PC-3 (cell line): ENCODE data around the gene TRIM56.
"Not testable (repeated sequence)": the region's sequence is repeated elsewhere in the genome, so short reads cannot be mapped to it uniquely, and the experiment has no call there.

Experiments used
- EZH2 ChIP-seq: fragments of 300-600 bp; sonication (generic); IDR thresholded peaks from one replicate; pipeline ENCODE4 v1.6.1; 2017; ENCODE audit warnings: antibody characterized with exemption, mild to moderate bottlenecking, low read length; ENCODE audit not compliant: unreplicated experiment
- EZH2phosphoT487 ChIP-seq: fragments of 300-600 bp; sonication (generic); IDR thresholded peaks from 2 replicates; pipeline ENCODE4 v1.6.1; 2018; ENCODE audit warnings: mild to moderate bottlenecking, antibody characterized with exemption, low read length, borderline replicate concordance
- TF ChIP-seq, protein P1 (sequence below): fragments of 300-600 bp; sonication (generic); conservative IDR thresholded peaks from 2 replicates; pipeline ENCODE4 v1.5.1; 2017; ENCODE audit warnings: antibody characterized with exemption, low read depth, mild to moderate bottlenecking, low read length

DNA sequence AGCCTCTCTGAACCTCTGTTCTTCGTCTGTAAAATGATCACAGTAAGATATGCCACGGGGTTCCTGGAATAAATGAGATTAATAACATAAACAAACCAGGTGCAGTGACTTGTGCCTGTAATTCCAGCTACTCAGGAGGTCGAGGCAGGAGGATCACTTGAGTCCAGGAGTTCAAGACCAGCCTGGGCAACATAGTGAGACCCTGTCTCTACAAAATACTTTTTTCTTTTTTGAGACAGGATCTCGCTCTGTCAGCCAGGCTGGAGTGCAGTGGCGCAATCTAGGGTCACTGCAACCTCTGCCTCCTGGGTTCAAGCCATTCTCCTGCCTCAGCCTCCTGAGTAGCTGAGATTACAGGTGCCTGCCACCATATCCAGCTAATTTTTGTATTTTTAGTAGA lies 20.0 kb downstream of the TRIM56 start:
- TF ChIP-seq, protein P1, sequence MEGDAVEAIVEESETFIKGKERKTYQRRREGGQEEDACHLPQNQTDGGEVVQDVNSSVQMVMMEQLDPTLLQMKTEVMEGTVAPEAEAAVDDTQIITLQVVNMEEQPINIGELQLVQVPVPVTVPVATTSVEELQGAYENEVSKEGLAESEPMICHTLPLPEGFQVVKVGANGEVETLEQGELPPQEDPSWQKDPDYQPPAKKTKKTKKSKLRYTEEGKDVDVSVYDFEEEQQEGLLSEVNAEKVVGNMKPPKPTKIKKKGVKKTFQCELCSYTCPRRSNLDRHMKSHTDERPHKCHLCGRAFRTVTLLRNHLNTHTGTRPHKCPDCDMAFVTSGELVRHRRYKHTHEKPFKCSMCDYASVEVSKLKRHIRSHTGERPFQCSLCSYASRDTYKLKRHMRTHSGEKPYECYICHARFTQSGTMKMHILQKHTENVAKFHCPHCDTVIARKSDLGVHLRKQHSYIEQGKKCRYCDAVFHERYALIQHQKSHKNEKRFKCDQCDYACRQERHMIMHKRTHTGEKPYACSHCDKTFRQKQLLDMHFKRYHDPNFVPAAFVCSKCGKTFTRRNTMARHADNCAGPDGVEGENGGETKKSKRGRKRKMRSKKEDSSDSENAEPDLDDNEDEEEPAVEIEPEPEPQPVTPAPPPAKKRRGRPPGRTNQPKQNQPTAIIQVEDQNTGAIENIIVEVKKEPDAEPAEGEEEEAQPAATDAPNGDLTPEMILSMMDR, result not testable (repeated sequence)
- TF ChIP-seq EZH2phosphoT487, EZH2: not testable (repeated sequence)
